Lower leg skin (tissue), 3 donors: ENCODE measurements around the gene CGB2.

Source experiments
- POLR2A ChIP-seq, 2 donors: fragments of 450-650 bp; IDR thresholded peaks; one replicate each; pipeline ENCODE4 v1.6.1; 2016 to 2017; ENCODE audit warnings: antibody characterized with exemption in 2 of 2, mild to moderate bottlenecking in 1 of 2, moderate library complexity in 1 of 2
- TF ChIP-seq, protein P1 (sequence below), 3 donors: fragments of 450-650 bp; IDR thresholded peaks; one replicate each; pipeline ENCODE4 v1.5.1; 2016; ENCODE audit warnings: antibody characterized with exemption in 3 of 3, mild to moderate bottlenecking in 3 of 3, moderate library complexity in 2 of 3

DNA sequence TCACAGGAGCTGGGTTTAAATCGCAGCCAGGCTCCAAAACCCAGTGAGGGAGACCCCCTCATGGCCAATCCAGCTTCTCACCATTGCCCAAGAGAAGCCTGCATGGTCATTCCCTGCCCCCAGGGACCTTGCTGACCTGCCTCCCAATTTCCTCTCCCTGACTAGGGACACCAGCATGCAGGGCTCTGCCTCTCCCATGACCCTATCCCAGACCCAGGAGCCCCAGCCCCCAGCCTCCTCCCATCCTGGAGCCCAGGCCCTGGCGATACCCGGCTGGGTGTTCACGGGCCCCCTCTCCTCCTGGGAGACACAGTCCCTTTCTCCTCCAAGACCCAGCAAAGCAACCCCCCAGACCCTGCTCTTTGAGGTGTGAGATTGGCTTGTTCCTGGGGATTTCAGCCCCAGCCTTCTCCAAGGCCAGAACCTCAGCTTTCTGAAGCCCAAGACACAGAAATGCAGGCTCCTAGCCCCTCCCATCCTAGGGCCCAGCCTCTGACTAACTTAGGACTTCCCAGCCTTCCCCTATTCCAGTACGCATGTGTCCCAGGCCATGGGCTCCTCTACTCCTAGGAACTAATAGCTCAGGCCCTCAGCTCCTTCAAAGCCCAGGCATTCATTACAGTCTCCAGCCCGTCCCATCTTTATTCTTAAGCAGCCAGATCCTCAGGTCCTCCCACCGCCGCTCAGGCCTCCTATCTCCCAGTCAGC, 39.7 kb upstream of the CGB2 start:
- TF ChIP-seq, protein P1, sequence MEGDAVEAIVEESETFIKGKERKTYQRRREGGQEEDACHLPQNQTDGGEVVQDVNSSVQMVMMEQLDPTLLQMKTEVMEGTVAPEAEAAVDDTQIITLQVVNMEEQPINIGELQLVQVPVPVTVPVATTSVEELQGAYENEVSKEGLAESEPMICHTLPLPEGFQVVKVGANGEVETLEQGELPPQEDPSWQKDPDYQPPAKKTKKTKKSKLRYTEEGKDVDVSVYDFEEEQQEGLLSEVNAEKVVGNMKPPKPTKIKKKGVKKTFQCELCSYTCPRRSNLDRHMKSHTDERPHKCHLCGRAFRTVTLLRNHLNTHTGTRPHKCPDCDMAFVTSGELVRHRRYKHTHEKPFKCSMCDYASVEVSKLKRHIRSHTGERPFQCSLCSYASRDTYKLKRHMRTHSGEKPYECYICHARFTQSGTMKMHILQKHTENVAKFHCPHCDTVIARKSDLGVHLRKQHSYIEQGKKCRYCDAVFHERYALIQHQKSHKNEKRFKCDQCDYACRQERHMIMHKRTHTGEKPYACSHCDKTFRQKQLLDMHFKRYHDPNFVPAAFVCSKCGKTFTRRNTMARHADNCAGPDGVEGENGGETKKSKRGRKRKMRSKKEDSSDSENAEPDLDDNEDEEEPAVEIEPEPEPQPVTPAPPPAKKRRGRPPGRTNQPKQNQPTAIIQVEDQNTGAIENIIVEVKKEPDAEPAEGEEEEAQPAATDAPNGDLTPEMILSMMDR (IDR thresholded peaks at IDR 0.05): no peak
- no peak for TF ChIP-seq POLR2A (IDR thresholded peaks at IDR 0.05)
